Ascending aorta (tissue), 2 donors: ENCODE measurements around the gene CD3E. TPM values are rescaled to one million over a fixed set of nuclear protein-coding genes. Genes with fewer than 3 reads are reported as not detected.

ENCODE experiments used
- DNase-seq, 2 donors: peaks; one replicate each; pipeline ENCODE4 v3.0.0-alpha.2; 2019; ENCODE audit warnings: low spot score in 2 of 2
- H3K27ac ChIP-seq, 2 donors: fragments of 200-600 bp; sonication (generic); one replicate each; pipeline ENCODE4 v1.5.1; 2016 to 2017; ENCODE audit warnings: mild to moderate bottlenecking in 1 of 2
- H3K27me3 ChIP-seq: fragments of 200-600 bp; sonication (generic); one replicate; pipeline ENCODE4 v1.5.1; 2017
- H3K36me3 ChIP-seq, 2 donors: fragments of 200-600 bp; sonication (generic); one replicate each; pipeline ENCODE4 v1.5.1; 2016
- H3K4me1 ChIP-seq, 2 donors: fragments of 200-600 bp; sonication (generic); one replicate each; pipeline ENCODE4 v1.5.1; 2016 to 2017; ENCODE audit warnings: mild to moderate bottlenecking in 1 of 2
- H3K4me3 ChIP-seq, 2 donors: fragments of 200-600 bp; sonication (generic); one replicate each; pipeline ENCODE4 v1.5.1; 2016 to 2017; ENCODE audit warnings: mild to moderate bottlenecking in 1 of 2
- H3K9me3 ChIP-seq, 2 donors: fragments of 200-600 bp; sonication (generic); one replicate each; pipeline ENCODE4 v1.5.1; 2016
- CTCF ChIP-seq, 3 experiments: fragments of 200-600 bp in 2 of 3; fragments of 450-650 bp in 1 of 3; sonication (generic) in 2 of 3; IDR thresholded peaks; one replicate each; pipeline ENCODE4 v1.5.1; 2016 to 2019; ENCODE audit warnings: antibody characterized with exemption in 3 of 3, mild to moderate bottlenecking in 1 of 3, moderate library complexity in 1 of 3
- intact Hi-C: fragments of 100-400 bp; cut with DNase I; formaldehyde crosslinking; loops from one replicate; pipeline ENCODE4 v1.15.1; 2023
- total RNA-seq: library from RNA; depleted of rRNA; stranded (reverse); fragments of >200 nt; gene quantifications from one replicate; pipeline ENCODE4 v1.1.0, GENCODE V29; 2016

CD3E gene
- total RNA-seq, 1 donor from 2014 or later, result not detected

DNA sequence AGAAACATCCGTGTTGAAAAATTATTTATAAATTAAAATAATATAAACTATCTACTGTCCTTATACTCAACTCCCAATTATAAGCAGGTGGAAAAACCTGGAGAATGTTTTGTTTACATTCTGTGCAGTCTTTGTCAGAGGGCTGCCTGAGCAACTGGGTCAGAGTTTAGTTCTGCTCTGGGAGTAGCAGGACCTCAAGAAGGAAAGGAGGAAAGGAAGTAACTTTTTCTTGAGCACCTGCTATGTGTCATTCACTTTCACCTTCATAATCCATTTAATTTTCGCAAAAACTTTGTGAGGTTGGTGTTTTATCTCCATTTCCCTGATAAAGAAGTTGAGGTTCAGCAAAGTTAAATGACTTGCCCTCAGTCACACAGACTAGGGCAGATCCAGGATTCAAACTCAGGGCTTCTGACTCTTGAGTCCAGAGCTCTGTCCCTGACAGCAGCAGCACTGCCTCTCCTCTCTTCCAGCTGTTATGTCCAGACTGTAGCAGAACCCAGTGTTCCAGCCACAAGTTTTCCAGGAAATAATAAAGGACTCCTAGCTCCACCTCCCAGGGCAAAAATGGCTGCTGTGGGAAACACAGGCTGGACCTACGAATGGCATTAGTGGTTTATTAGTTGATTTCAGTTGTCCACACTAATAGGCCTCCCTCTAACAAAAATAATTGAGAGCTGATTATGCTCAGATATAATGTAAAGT is 6.4 kb downstream of the CD3E start:
- H3K9me3 ChIP-seq, result no peaks in the 10 kb centered on the region
- H3K36me3 ChIP-seq, result no peaks in the 10 kb centered on the region
- intact Hi-C loops, result no loop called here
- no peaks in the 10 kb centered on the region for H3K4me1 ChIP-seq
- DNase-seq, result no peak
- H3K27me3 ChIP-seq, result no peaks in the 10 kb centered on the region
- no peak overlapping the region for H3K27ac ChIP-seq
- TF ChIP-seq CTCF (IDR thresholded peaks at IDR 0.05), result no peak
- H3K4me3 ChIP-seq, result no peak overlapping the region

- Histone ChIP-seq H3K9me3 (no peaks in the 10 kb centered on the region), H3K4me1 (no peaks in the 10 kb centered on the region), H3K4me3 (no peak overlapping the region), H3K27ac (no peak overlapping the region), H3K36me3 (no peaks in the 10 kb centered on the region), H3K27me3 (no peaks in the 10 kb centered on the region)
- DNase-seq, result no peak
- no peak for TF ChIP-seq CTCF (IDR thresholded peaks at IDR 0.05)
- intact Hi-C loops, result no loop called here
Measured at GRCh38 chr11:118311518-118311917, 7.0 kb downstream of the CD3E start.

GRCh38 chr11:118312328-118312727 is 7.8 kb downstream of the CD3E start:
- no peaks in the 10 kb centered on the region for H3K9me3 ChIP-seq
- H3K27ac ChIP-seq, result no peak overlapping the region
- DNase-seq, result no peak
- intact Hi-C loops, result no loop called here
- H3K4me3 ChIP-seq, result no peak overlapping the region
- H3K27me3 ChIP-seq, result no peaks in the 10 kb centered on the region
- no peak for TF ChIP-seq CTCF (IDR thresholded peaks at IDR 0.05)
- no peaks in the 10 kb centered on the region for H3K4me1 ChIP-seq
- H3K36me3 ChIP-seq, result no peaks in the 10 kb centered on the region

- DNase-seq, result no peak
- no peaks in the 10 kb centered on the region for H3K9me3 ChIP-seq
- no peaks in the 10 kb centered on the region for H3K27me3 ChIP-seq
- no peak for TF ChIP-seq CTCF (IDR thresholded peaks at IDR 0.05)
- intact Hi-C loops, result no loop called here
- no peak overlapping the region for H3K27ac ChIP-seq
- no peak overlapping the region for H3K4me3 ChIP-seq
- H3K4me1 ChIP-seq, result no peaks in the 10 kb centered on the region
- H3K36me3 ChIP-seq, result no peaks in the 10 kb centered on the region
Measured at GRCh38 chr11:118313242-118313641, 8.7 kb downstream of the CD3E start.

GRCh38 chr11:118314988-118315411 is 10.5 kb downstream of the CD3E start:
- Histone ChIP-seq H3K27ac (no peak overlapping the region), H3K27me3 (no peaks in the 10 kb centered on the region), H3K4me3 (no peak overlapping the region), H3K36me3 (no peaks in the 10 kb centered on the region), H3K9me3 (no peaks in the 10 kb centered on the region), H3K4me1 (no peaks in the 10 kb centered on the region)
- intact Hi-C loops, result no loop called here
- TF ChIP-seq CTCF (IDR thresholded peaks at IDR 0.05), result no peak
- DNase-seq, result no peak

GRCh38 chr11:118318124-118318523 is 13.6 kb downstream of the CD3E start:
- no peak overlapping the region for H3K4me3 ChIP-seq
- H3K27ac ChIP-seq, result no peak overlapping the region
- intact Hi-C loops, result no loop called here
- no peak for TF ChIP-seq CTCF (IDR thresholded peaks at IDR 0.05)
- no peaks in the 10 kb centered on the region for H3K9me3 ChIP-seq
- no peaks in the 10 kb centered on the region for H3K27me3 ChIP-seq
- H3K4me1 ChIP-seq, result no peaks in the 10 kb centered on the region
- DNase-seq, result no peak
- H3K36me3 ChIP-seq, result no peaks in the 10 kb centered on the region
